ENCODE measurements around the gene MCTP2.

MCTP2 gene

GRCh38 chr15:94354655-94355054, 123.3 kb downstream of the MCTP2 start:
- no peak for DNase-seq

DNA sequence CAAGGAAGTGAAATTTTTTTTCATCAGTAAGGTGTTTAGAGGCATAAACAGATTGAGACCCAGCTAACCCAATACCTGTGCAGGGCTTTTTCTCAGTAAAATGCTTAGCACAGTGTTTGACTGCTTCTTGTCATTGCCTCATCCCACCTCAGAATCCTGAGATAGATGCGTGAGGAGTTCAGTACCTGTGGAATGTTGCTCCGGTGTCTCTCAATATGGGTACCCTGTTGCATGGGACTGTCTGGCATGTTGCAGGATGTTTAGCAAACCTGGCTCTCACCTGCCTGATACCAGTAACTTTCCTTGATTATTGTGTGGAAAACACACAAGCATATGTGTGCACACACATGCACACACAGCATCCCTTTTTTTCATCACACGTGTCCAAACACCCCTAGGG, 128.4 kb downstream of the MCTP2 start:
- DNase-seq, result no peak

DNA sequence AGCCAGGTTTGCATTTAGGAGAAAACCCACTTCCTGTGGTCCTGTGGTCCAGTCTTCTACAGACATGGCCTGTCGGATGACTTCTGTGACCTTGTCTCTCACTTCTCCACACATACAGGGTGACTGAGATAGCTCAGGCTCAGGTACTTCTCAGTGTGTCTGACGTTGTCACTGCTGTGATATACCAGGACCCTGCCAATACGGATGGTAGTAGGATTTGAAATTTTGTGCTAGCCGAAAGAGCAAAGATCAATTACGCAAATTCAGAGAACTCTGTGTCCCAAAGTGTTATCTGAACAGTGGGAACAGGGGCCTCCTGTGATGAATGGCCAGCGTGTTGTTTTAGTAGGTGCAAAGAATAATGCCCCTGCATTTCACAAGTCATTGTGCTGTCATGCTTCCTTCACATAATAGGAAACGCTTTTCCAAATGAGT, 128.9 kb downstream of the MCTP2 start:
- no peak for DNase-seq

DNA sequence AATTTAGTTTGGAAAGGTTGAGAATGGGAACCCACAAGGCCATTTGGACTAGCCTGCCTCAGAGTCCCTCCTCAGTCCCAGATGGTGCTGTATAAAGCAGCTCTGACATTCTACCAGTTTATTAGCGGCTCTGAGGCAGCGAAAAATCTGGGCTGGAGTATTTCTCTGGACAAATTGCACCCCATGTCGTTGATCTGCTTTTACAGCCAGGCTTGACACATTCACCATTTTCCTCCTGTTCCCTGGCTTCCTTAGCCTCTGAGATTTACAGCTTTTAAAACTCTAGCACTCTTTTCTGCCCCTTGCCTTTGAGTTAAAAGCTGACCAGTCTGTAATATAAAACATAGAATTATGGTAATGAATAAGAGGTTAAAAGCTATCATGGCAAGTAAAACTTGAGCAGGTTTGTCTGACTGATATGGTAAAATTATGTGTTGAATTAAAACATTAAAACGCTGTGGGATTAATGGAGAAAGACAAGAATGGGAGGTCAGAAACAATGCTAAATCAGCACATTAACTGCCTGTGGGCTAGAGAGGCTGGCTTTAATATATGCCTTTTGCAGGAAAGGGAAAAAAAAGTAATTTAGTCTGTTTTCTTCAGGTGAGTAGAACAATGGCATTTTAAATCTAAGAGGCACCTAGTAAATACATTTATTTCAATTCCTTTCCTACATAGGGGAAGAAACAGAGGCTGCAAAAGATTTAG, 131.2 kb downstream of the MCTP2 start:
- no peak for DNase-seq

DNA sequence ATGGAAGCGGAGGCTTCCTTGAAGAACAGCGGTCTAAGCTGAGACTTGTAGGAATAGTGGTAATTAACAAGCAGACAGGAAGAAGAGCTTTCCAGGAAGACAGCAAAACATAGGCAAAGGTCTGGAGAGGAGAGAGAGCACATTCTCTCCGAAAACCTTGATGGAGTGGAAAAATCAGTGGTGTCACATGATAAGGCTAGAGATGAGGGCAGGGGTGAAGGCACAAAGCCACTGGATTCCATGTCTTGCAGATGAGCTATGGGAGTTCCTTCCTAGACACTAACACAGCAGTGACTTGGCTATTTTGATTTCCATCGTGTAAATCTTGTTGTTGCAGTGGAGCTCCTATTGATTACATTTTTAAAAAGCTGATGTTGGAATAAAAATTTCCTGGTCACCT, 132.0 kb downstream of the MCTP2 start:
- DNase-seq, result no peak

DNA sequence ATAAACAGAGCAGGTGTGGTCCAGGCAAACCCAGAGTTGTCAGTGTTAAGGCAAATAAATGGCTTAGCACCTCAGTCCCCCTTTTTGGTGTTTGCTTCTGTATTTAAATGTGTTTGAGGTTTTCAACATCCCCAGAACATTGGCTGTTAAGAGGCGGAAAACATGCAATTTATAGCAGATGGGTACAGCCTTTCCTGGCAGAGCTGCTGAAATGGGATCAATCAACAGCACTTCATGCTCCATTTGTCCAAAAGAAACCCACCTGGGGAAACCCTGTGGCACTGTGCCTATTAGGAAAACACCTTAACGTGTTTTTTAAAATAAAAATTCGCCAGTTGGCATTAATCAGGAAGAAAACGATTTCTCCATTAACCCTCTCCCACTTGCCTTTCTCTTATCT, 135.4 kb downstream of the MCTP2 start:
- DNase-seq, result no peak

GRCh38 chr15:94367726-94368535, 136.6 kb downstream of the MCTP2 start:
- no peak for DNase-seq

GRCh38 chr15:94370206-94370935, 139.0 kb downstream of the MCTP2 start:
- DNase-seq, result no peak

DNA sequence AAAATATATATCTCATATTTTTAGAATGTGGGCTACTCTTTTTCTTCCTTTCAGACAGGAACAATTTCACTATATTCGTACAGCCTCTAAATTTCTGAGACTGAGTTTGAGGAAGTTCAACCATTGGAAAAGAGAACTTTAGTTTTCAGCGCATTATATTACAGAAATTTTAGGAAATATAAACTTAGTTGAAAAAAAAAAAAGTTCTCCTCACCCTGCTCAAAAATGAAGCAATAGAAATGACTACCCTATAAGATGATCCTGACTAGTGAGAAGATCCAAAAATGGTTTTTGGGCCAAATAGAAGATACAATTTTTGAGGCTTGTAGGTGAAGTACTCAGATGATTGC, 139.6 kb downstream of the MCTP2 start:
- DNase-seq, result no peak

- DNase-seq, result no peak
These were observed 141.5 kb downstream of the MCTP2 start for GRCh38 chr15:94372821-94373220.

GRCh38 chr15:94375997-94376396, 144.6 kb downstream of the MCTP2 start:
- no peak for DNase-seq

DNA sequence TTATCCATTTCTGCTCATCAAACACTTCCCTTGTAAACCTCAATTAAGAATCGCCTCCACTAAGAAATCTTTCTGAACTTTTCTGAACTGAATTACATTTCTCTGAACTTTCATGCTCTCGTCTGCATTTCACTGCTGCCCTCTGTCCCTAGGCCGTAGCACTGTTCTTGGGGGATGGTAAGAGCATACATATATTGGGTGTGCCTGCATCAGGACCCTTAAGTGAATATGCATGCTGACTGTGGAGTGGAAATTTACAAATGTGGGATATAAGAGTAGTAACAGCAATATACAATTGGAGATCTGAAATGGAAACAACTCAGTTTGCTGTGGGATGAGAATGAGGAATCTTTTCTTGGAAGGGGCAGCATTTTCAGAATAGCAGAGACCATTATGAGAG, 148.6 kb downstream of the MCTP2 start:
- no peak for DNase-seq

GRCh38 chr15:94380798-94381197, 149.4 kb downstream of the MCTP2 start:
- DNase-seq, result no peak

GRCh38 chr15:94381384-94381783, 150.0 kb downstream of the MCTP2 start:
- DNase-seq, result no peak

DNA sequence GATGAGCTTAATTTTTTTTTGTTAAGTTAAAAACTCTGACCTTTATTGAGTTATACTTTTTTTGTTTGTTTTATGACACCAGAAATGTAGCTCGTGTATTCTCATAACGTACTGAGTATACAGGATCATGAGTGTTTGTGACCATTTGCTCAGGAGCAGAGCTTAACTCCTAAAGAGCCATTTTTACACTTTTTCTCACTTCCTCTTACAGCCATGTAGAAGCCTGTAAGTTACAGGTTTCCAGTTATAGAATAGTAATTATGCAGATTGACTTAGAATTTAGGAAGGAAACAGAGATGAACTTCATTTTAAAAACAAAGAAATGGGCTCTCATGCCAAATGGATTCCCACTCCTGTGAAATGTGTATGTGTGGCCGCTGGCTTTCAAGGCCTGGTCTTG, 151.7 kb downstream of the MCTP2 start:
- DNase-seq, result no peak

DNA sequence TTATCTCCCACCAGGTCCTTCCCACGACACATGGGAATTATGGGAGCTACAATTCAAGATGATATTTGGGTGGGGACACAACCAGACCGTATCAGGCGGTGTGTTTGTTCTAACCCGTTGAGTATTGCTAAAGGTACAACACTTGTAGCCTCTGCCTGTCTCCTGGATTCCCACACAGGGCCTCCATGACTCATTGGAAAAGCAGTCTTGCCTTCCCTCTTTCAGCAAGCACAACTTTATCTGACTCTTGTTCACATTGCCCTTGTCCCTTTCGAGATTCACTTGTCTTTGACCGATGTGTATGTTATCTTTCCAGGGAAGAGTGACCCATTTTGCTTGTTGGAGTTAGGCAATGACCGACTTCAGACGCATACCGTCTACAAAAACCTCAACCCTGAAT, 152.3 kb downstream of the MCTP2 start:
- no peak for DNase-seq

DNA sequence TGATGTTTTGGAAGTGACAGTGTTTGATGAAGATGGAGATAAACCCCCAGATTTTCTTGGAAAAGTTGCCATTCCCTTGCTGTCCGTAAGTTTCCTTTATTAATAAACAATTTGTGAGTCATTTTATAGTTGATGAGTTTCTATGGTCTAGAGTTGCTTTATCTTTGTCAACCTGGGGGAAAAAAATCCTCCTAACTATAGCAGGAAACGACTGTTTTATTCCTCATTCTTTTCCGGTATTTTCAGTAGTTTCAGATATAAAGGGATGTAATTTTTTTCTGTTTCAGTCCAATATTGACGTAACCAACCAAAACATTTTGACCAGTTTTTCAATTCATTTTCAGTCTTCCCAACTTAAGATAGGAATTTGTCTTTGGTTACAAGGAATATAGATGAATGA, 154.1 kb downstream of the MCTP2 start:
- DNase-seq, result no peak

- DNase-seq, result no peak
These were observed 155.0 kb downstream of the MCTP2 start for GRCh38 chr15:94386351-94386750.

GRCh38 chr15:94387442-94387841, 156.1 kb downstream of the MCTP2 start:
- no peak for DNase-seq

- DNase-seq, result no peak
These were observed 156.6 kb downstream of the MCTP2 start for GRCh38 chr15:94387849-94388441.

- DNase-seq, result no peak
These were observed 164.3 kb downstream of the MCTP2 start for GRCh38 chr15:94395640-94396039.

GRCh38 chr15:94397337-94397736, 166.0 kb downstream of the MCTP2 start:
- DNase-seq, result no peak

- no peak for DNase-seq
These were observed 166.6 kb downstream of the MCTP2 start for GRCh38 chr15:94398001-94398400.

All from AML-193 (cell line).